ENCODE measurements around the gene UBR4. TPM values are rescaled to one million over a fixed set of nuclear protein-coding genes. Genes with fewer than 3 reads are reported as not detected.

Gene UBR4
- polyA plus RNA-seq, 3 donors = 44.3 to 93.8 (median 49.4) TPM

- TF ChIP-seq CTCF (IDR thresholded peaks at IDR 0.05) = no peak
- 97% methylated on average over 4 of the region's 4 CpGs for WGBS (ENCODE audit: insufficient coverage)
- intact Hi-C loops (cut with micrococcal nuclease) = no loop called here
- peaks cover 0 to 1% (median 0%) of the 10 kb centered on the region in 7 donors for H3K9me3 Mint-ChIP-seq
- H3K27ac ChIP-seq (ENCODE audit: low read depth in 1 of 2, low read length in 2 of 2) = no peak overlapping the region
- H4K20me1 ChIP-seq (ENCODE audit: insufficient read depth, low read length) = peaks cover 7% of the 10 kb centered on the region
- H3K27me3 ChIP-seq (ENCODE audit: control insufficient read depth in 2 of 2, insufficient read depth in 2 of 2, low read length in 2 of 2) = no peaks in the 10 kb centered on the region
- H3K4me1 ChIP-seq (ENCODE audit: control insufficient read depth in 1 of 2, insufficient read depth in 2 of 2, low read length in 2 of 2) = no peaks in the 10 kb centered on the region
- no peak overlapping the region for H3K4me3 Mint-ChIP-seq
- no peaks in the 10 kb centered on the region for H3K4me1 Mint-ChIP-seq
- no peaks in the 10 kb centered on the region for H3K27me3 Mint-ChIP-seq (ENCODE audit: low read depth in 3 of 3)
- DNase-seq = no peak
- H3K9ac ChIP-seq (ENCODE audit: insufficient read depth, low read length, poor library complexity, severe bottlenecking) = no peak overlapping the region
- peak overlapping the region in 2 of 7 donors; percentile 29 to 36 for H3K27ac Mint-ChIP-seq
- H3K79me2 ChIP-seq (ENCODE audit: insufficient read depth, low read length) = no peaks in the 10 kb centered on the region
- H2AFZ ChIP-seq (ENCODE audit: insufficient read depth, low read depth, low read length, poor library complexity, severe bottlenecking) = no peak overlapping the region
- peaks cover 83 to 92% of the 10 kb centered on the region in 2 donors for H3K36me3 ChIP-seq (replicated peaks in 1 of 2; ENCODE audit: control insufficient read depth in 1 of 2, insufficient read depth in 2 of 2, low read length in 2 of 2)
- no peak overlapping the region for H3K4me2 ChIP-seq (replicated peaks; ENCODE audit: extremely low read depth, low read length, poor library complexity, severe bottlenecking)
- no peaks in the 10 kb centered on the region for H3K9me3 ChIP-seq (replicated peaks in 1 of 2; ENCODE audit: control insufficient read depth in 1 of 2, insufficient read depth in 1 of 2, low read length in 2 of 2)
- no peak overlapping the region for H3K4me3 ChIP-seq (replicated peaks in 1 of 3; ENCODE audit: low read depth in 2 of 3, low read length in 3 of 3)
- H3K36me3 Mint-ChIP-seq = peaks cover 77 to 89% of the 10 kb centered on the region in 2 donors
These were observed 19.6 kb downstream of the UBR4 start for GRCh38 chr1:19190468-19190867.

- no CpG with 5 or more reads among the region's 3 CpGs for WGBS (ENCODE audit: insufficient coverage)
- no peak for DNase-seq
- Histone ChIP-seq H3K4me3 (replicated peaks in 1 of 3; ENCODE audit: low read depth in 2 of 3, low read length in 3 of 3) (no peak overlapping the region), H3K9me3 (replicated peaks in 1 of 2; ENCODE audit: control insufficient read depth in 1 of 2, insufficient read depth in 1 of 2, low read length in 2 of 2) (no peaks in the 10 kb centered on the region), H4K20me1 (ENCODE audit: insufficient read depth, low read length) (peaks cover 7% of the 10 kb centered on the region), H3K27ac (ENCODE audit: low read depth in 1 of 2, low read length in 2 of 2) (no peak overlapping the region), H3K4me2 (replicated peaks; ENCODE audit: extremely low read depth, low read length, poor library complexity, severe bottlenecking) (no peak overlapping the region), H3K36me3 (replicated peaks in 1 of 2; ENCODE audit: control insufficient read depth in 1 of 2, insufficient read depth in 2 of 2, low read length in 2 of 2) (peaks cover 90 to 98% of the 10 kb centered on the region in 2 donors), H2AFZ (ENCODE audit: insufficient read depth, low read depth, low read length, poor library complexity, severe bottlenecking) (no peak overlapping the region), H3K4me1 (ENCODE audit: control insufficient read depth in 1 of 2, insufficient read depth in 2 of 2, low read length in 2 of 2) (no peaks in the 10 kb centered on the region), H3K9ac (ENCODE audit: insufficient read depth, low read length, poor library complexity, severe bottlenecking) (no peak overlapping the region), H3K27me3 (ENCODE audit: control insufficient read depth in 2 of 2, insufficient read depth in 2 of 2, low read length in 2 of 2) (no peaks in the 10 kb centered on the region), H3K79me2 (ENCODE audit: insufficient read depth, low read length) (no peaks in the 10 kb centered on the region)
- Mint-ChIP-seq H3K27me3 (ENCODE audit: low read depth in 3 of 3) (no peaks in the 10 kb centered on the region), H3K4me3 (no peak overlapping the region), H3K36me3 (peaks cover 86 to 92% of the 10 kb centered on the region in 2 donors), H3K9me3 (peaks cover 0 to 1% (median 0%) of the 10 kb centered on the region in 7 donors), H3K27ac (no peak overlapping the region), H3K4me1 (no peaks in the 10 kb centered on the region)
- intact Hi-C loops (cut with micrococcal nuclease) = loop anchor here in 1 of 2 donors (10.0 kb wide), 1 partner anchor 64 kb away; no protein-coding TSS in a partner anchor
- TF ChIP-seq CTCF (IDR thresholded peaks at IDR 0.05) = no peak
These were observed 20.8 kb downstream of the UBR4 start for GRCh38 chr1:19189270-19189669.

Measured in CD14-positive monocyte (primary cell).